Gastrocnemius medialis (tissue), 4 donors: ENCODE results near the gene PSPN.
"Not testable (repeated sequence)": the region's sequence is repeated elsewhere in the genome, so short reads cannot be mapped to it uniquely, and the experiment has no call there.

Source experiments
- POLR2A ChIP-seq, 2 donors: fragments of 450-650 bp; IDR thresholded peaks; one replicate each; pipeline ENCODE4 v1.6.1; 2017; ENCODE audit warnings: antibody characterized with exemption in 2 of 2, mild to moderate bottlenecking in 2 of 2, moderate library complexity in 2 of 2
- TF ChIP-seq, protein P1 (sequence below), 5 experiments: fragments of 450-650 bp in 3 of 5; fragments of 200-600 bp in 2 of 5; sonication (generic) in 2 of 5; IDR thresholded peaks in 4 of 5; conservative IDR thresholded peaks in 1 of 5; 1 replicate in 4 of 5; 2 replicates in 1 of 5; pipeline ENCODE4 v1.5.1; 2016 to 2019; ENCODE audit warnings: antibody characterized with exemption in 5 of 5, mild to moderate bottlenecking in 3 of 5, moderate library complexity in 3 of 5

- TF ChIP-seq, protein P1, sequence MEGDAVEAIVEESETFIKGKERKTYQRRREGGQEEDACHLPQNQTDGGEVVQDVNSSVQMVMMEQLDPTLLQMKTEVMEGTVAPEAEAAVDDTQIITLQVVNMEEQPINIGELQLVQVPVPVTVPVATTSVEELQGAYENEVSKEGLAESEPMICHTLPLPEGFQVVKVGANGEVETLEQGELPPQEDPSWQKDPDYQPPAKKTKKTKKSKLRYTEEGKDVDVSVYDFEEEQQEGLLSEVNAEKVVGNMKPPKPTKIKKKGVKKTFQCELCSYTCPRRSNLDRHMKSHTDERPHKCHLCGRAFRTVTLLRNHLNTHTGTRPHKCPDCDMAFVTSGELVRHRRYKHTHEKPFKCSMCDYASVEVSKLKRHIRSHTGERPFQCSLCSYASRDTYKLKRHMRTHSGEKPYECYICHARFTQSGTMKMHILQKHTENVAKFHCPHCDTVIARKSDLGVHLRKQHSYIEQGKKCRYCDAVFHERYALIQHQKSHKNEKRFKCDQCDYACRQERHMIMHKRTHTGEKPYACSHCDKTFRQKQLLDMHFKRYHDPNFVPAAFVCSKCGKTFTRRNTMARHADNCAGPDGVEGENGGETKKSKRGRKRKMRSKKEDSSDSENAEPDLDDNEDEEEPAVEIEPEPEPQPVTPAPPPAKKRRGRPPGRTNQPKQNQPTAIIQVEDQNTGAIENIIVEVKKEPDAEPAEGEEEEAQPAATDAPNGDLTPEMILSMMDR (IDR thresholded peaks at IDR 0.05 in 4 of 5, conservative IDR thresholded peaks at IDR 0.05 in 1 of 5), result not testable (repeated sequence)
- not testable (repeated sequence) for TF ChIP-seq POLR2A (IDR thresholded peaks at IDR 0.05)
Measured at GRCh38 chr19:6360857-6361216, 14.9 kb downstream of the PSPN start.
